GM19239 (cell line): ENCODE results near the gene SLC10A1.
A peak's percentile ranks its signal among the peaks of the same experiment; 100 is the strongest.
"Not testable (repeated sequence)": the region's sequence is repeated elsewhere in the genome, so short reads cannot be mapped to it uniquely, and the experiment has no call there.

ENCODE experiments used
- DNase-seq: peaks from one replicate; pipeline ENCODE4 v3.0.0; 2011; ENCODE audit warnings: low spot score; ENCODE audit not compliant: insufficient read length
- FAIRE-seq: peaks from 2 replicates; lab custom pipeline; 2011; peaks lifted over from hg19 to GRCh38; lab: Jason Lieb, UNC

The SLC10A1 gene

GRCh38 chr14:69796797-69797500 is at the start of gene SLC10A1:
Gene SLC10A1 (minus strand): TSS chr14:69797241. CDS start chr14:69797155, 86 bp downstream.
- DNase-seq (no peak), FAIRE-seq (no peak)

- DNase-seq (no peak), FAIRE-seq (no peak)
Observed at GRCh38 chr14:69845787-69846186, 48.7 kb upstream of the SLC10A1 start.

- no peak for DNase-seq
Observed at GRCh38 chr14:69845050-69845581, 48.1 kb upstream of the SLC10A1 start.

GRCh38 chr14:69844171-69844570 is 47.1 kb upstream of the SLC10A1 start:
- FAIRE-seq (no peak), DNase-seq (no peak)

More at GRCh38 chr14:69845050-69845581, 48.1 kb upstream of the SLC10A1 start:
- FAIRE-seq: no peak

- FAIRE-seq (no peak), DNase-seq (no peak)
Observed at GRCh38 chr14:69842686-69843420, 45.8 kb upstream of the SLC10A1 start.

GRCh38 chr14:69841656-69842055 is 44.6 kb upstream of the SLC10A1 start:
- no peak for DNase-seq
- no peak for FAIRE-seq

- FAIRE-seq: no peak
Observed at GRCh38 chr14:69839661-69840060, 42.6 kb upstream of the SLC10A1 start.

GRCh38 chr14:69838881-69839416 is 41.9 kb upstream of the SLC10A1 start:
- DNase-seq: no peak

More at GRCh38 chr14:69839661-69840060, 42.6 kb upstream of the SLC10A1 start:
- no peak for DNase-seq

GRCh38 chr14:69828879-69829278 is 31.8 kb upstream of the SLC10A1 start:
- DNase-seq: no peak
- no peak for FAIRE-seq

More at GRCh38 chr14:69838881-69839416, 41.9 kb upstream of the SLC10A1 start:
- FAIRE-seq: no peak

GRCh38 chr14:69828354-69828753 is 31.3 kb upstream of the SLC10A1 start:
- FAIRE-seq (no peak), DNase-seq (no peak)

- DNase-seq (no peak), FAIRE-seq (no peak)
Observed at GRCh38 chr14:69827560-69827959, 30.5 kb upstream of the SLC10A1 start.

- DNase-seq: no peak
- FAIRE-seq: no peak
Observed at GRCh38 chr14:69822456-69822855, 25.4 kb upstream of the SLC10A1 start.

GRCh38 chr14:69820991-69821390 is 23.9 kb upstream of the SLC10A1 start:
- FAIRE-seq (no peak), DNase-seq (no peak)

- no peak for DNase-seq
Observed at GRCh38 chr14:69819607-69820006, 22.6 kb upstream of the SLC10A1 start.

GRCh38 chr14:69818758-69819191 is 21.7 kb upstream of the SLC10A1 start:
- FAIRE-seq (peak; percentile 92), DNase-seq (peak; percentile 72)

More at GRCh38 chr14:69819607-69820006, 22.6 kb upstream of the SLC10A1 start:
- no peak for FAIRE-seq

GRCh38 chr14:69816216-69816615 is 19.2 kb upstream of the SLC10A1 start:
- FAIRE-seq (no peak), DNase-seq (no peak)

GRCh38 chr14:69815556-69815955 is 18.5 kb upstream of the SLC10A1 start:
- DNase-seq (no peak), FAIRE-seq (no peak)

GRCh38 chr14:69814397-69814796 is 17.4 kb upstream of the SLC10A1 start:
- FAIRE-seq (no peak), DNase-seq (no peak)

- not testable (repeated sequence) for DNase-seq, FAIRE-seq
Observed at GRCh38 chr14:69813346-69813745, 16.3 kb upstream of the SLC10A1 start.

- DNase-seq (no peak), FAIRE-seq (no peak)
Observed at GRCh38 chr14:69812711-69813110, 15.7 kb upstream of the SLC10A1 start.

GRCh38 chr14:69811868-69812252 is 14.8 kb upstream of the SLC10A1 start:
- FAIRE-seq (no peak), DNase-seq (no peak)
